Erythroblast (primary cell): ENCODE data around the gene MYL12B.
"Not testable (repeated sequence)": the region's sequence is repeated elsewhere in the genome, so short reads cannot be mapped to it uniquely, and the experiment has no call there.

Experiments used
- DNase-seq, 2 experiments: peaks; one replicate each; lab custom pipeline; 2025; lab: John Stamatoyannopoulos, UW
- GATA1 ChIP-seq: IDR thresholded peaks from 2 replicates; pipeline ENCODE4 v1.6.1; 2011; ENCODE audit warnings: low read depth, mild to moderate bottlenecking, control low read depth, low read length, moderate library complexity
- POLR2A ChIP-seq: IDR thresholded peaks from 2 replicates; pipeline ENCODE4 v1.6.1; 2011; ENCODE audit warnings: mild to moderate bottlenecking, low read length

MYL12B gene

GRCh38 chr18:3261373-3262233 lies at the start of gene MYL12B:
MYL12B (plus strand) TSS chr18:3262133; CDS start chr18:3272899, 10,766 bp downstream.
- peak; percentile 92 to 95 for DNase-seq
- TF ChIP-seq POLR2A = peak; percentile 92
- TF ChIP-seq GATA1 = no peak

GRCh38 chr18:3212657-3213056 lies 49.3 kb upstream of the MYL12B start:
- DNase-seq = no peak
- TF ChIP-seq POLR2A (no peak), GATA1 (no peak)

- peak; percentile 25 to 48 for DNase-seq
- TF ChIP-seq POLR2A = no peak
- no peak for TF ChIP-seq GATA1
These were observed 48.5 kb upstream of the MYL12B start for GRCh38 chr18:3213300-3214059.

GRCh38 chr18:3214855-3215637 lies 46.9 kb upstream of the MYL12B start:
- DNase-seq = no peak
- TF ChIP-seq POLR2A (no peak), GATA1 (no peak)

- TF ChIP-seq POLR2A = no peak
- TF ChIP-seq GATA1 = no peak
- DNase-seq = no peak
These were observed 44.9 kb upstream of the MYL12B start for GRCh38 chr18:3216987-3217386.

- TF ChIP-seq GATA1 (no peak), POLR2A (no peak)
- no peak for DNase-seq
These were observed 43.8 kb upstream of the MYL12B start for GRCh38 chr18:3217948-3218647.

- TF ChIP-seq POLR2A (no peak), GATA1 (no peak)
- DNase-seq = no peak
These were observed 43.1 kb upstream of the MYL12B start for GRCh38 chr18:3218819-3219218.

GRCh38 chr18:3219241-3219630 lies 42.7 kb upstream of the MYL12B start:
- TF ChIP-seq GATA1 (no peak), POLR2A (no peak)
- no peak for DNase-seq

- TF ChIP-seq GATA1 (no peak), POLR2A (no peak)
- DNase-seq = no peak
These were observed 42.1 kb upstream of the MYL12B start, which contains the start of gene MYOM1 for GRCh38 chr18:3219631-3220335. MYOM1 (minus strand) TSS chr18:3219968; CDS start chr18:3215223, 4,745 bp downstream.

GRCh38 chr18:3220868-3221267 lies 41.1 kb upstream of the MYL12B start:
- not testable (repeated sequence) for DNase-seq

- no peak for TF ChIP-seq POLR2A
- TF ChIP-seq GATA1 = no peak
- no peak for DNase-seq
These were observed 40.4 kb upstream of the MYL12B start for GRCh38 chr18:3221496-3221895.

- no peak for TF ChIP-seq GATA1
- no peak for TF ChIP-seq POLR2A
- DNase-seq = no peak
These were observed 38.6 kb upstream of the MYL12B start for GRCh38 chr18:3223356-3223755.
